Endometrial microvascular endothelial cells (primary cell): ENCODE results near the gene VTI1A. TPM values are rescaled to one million over a fixed set of nuclear protein-coding genes. Genes with fewer than 3 reads are reported as not detected.

Source experiments
- in situ Hi-C: cut with HindIII; loops from 2 replicates; pipeline ENCODE4 v1.10.0; 2017; ENCODE audit warnings: low sequenced_read_pairs, low pct_unique_long_range_greater_than_20kb; ENCODE audit errors: inconsistent ontology term
- total RNA-seq: library from RNA; depleted of rRNA; stranded (reverse); fragments of >200 nt; gene quantifications from one replicate; pipeline ENCODE4 v1.2.3, GENCODE V29; 2015; ENCODE audit errors: inconsistent ontology term

The VTI1A gene
- total RNA-seq, 1 donor from 2014 or later, result 40.9 TPM

DNA sequence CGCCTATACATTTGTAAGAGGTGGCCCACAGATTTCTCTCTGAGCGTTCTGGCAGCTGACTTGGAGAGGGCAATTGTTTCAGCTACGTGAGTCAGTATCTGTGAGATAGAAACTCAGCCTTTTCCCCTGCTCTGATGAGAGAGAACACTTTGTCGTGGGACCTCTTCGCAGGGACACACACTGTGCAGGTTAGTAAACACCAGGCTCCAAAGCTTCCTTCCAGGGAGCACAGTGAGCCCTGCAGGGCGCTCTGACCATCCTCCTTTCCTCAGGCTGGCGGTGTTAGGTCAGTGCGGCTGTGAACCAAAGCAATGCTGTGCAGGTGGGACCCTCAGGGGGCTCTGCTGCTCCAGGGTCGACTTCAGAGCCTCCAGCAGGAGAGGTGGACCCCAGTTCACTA is 350.8 kb downstream of the VTI1A start:
- in situ Hi-C loops, result no loop called here

DNA sequence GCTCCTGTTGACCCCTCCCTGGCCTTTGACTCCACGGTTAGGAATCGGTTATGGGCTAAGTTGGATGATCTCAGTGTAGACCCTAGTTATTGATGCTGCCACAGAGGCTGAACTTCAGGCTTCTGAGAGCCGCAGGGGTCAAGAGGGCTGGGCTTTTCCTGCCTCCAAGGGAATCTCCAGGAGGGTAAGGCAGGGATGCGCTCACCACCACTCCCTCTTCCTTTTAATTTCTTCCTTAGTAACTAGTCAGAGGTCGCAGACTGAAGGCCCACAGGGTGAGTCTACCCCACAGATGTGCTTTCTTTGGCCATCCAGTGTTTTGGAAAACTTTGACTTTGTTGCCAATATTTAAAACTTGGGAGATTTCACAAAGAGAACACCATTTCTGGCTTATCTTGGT is 352.0 kb downstream of the VTI1A start:
- in situ Hi-C loops, result no loop called here

DNA sequence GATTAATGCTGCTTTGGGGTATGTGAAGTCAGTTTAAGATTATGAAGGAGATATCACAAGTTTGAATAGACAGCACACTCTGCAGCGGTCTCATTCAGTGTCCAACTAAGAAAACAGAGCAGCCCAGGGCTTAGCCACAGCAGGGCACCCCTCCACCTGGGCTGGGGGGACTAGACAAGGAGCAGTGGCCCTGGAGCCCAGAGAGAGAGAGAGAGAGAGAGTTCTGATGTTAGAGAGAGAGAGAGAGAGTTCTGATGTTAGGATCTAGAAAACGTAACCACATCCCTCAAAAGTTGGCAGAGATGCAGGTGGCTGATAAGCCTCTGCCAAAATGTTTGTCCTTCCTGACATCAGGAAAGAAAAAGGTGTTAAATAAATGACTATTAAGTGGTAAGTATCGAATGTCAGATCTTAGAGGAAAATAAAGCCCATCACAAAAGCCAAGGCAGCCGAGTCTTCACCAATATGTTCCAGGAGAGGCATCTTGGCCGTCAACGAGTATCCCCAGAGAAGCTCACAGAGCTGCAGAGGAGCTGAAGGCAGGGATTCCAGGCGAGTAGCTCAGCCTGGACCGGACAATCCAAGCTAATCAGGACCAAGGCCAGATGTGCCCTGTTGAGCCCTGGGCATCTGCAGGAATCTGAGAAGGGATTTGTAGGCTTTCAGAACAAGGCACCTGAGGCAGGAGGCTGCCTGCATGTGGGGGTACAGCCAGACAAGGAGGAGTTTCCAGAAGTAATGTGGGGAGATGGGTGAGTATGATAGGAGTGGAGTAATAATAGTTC is 352.9 kb downstream of the VTI1A start:
- in situ Hi-C loops, result no loop called here

DNA sequence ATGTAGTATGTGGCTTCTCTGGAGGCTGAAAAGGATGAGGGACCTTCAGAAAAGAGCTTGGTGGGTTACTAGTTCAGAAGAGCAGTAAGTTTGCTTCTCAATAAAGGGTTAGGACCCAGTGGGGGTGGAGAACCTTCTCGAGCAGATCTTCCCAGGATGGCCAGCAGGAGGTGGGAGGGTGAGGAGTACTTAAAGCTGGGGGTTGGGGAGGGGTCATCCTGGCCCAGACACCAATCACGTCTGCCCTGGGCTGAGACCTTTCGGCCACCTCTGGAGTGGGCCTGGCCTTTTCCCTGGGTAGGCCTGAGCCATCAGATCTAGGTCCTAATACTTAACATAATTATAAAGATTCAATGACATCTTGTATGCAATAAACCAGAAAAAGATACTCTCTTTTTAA is 354.0 kb downstream of the VTI1A start:
- in situ Hi-C loops, result no loop called here

DNA sequence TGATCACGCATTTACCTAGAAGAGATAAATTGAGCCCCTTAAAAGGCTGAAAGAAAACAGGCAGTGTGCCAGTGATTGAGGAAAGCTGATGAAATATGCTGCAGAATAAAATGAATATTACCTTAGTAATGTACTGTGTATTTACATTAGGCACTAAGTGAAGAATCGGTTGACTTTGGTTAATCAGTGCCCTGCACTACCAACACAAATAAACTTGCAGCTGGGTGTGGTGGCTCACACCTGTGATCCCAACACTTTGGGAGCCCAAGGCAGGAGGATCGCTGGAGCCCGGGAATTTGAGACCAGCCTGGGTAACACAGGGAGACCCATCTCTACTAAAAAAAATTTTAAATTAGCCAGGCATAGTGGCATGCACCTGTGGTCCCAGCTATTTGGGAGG is 354.7 kb downstream of the VTI1A start:
- in situ Hi-C loops, result no loop called here

DNA sequence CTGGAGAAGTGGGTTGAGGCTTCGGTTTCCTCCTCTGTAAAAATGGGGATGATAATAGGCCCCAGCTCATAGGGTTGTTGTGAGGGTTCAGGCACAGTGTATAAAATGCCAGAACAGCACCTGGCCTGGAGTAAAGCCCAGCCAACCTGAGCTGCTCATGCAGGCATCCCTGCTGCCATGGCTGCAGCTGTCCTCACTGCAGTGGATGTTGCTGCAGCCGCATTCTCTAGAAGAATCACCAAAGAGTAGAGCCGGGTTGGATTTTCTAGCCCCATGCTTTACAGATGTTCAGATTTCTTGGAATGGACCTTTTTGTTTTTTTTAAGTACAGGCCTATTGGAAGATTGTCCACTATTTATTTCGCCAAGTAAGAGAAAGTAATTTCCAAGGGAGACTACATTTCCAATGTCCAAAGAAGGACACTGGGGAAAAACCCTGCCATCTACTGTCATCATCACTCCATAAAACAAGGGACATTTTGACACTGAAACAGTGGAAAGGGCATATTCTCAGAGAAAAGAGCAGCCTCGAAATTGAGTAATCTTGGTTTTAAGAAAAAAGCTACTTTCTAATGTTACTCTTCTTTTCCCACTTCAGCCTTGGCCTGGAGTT is 355.5 kb downstream of the VTI1A start:
- in situ Hi-C loops, result no loop called here

DNA sequence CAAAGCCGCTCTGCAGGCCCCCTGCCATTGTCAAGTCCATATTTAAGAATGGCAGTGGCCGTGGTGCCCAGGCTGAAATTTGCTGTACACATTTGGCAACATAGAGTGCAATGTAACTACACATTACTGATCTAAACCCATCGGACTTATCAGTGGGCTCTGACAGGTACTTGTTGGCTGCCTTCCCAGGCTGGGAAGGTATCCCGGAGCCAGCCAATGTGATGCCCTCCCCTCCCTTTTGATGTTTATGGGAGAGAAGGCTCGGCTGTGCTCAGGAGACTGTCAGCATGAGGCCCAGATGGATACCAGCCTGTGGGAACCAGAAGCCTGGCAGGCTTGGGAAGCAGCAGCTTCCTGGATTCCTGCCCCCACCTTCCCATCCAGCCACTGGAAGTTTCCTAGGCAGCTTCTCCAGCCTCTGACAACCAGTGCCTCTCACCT is 357.0 kb downstream of the VTI1A start:
- in situ Hi-C loops, result no loop called here

DNA sequence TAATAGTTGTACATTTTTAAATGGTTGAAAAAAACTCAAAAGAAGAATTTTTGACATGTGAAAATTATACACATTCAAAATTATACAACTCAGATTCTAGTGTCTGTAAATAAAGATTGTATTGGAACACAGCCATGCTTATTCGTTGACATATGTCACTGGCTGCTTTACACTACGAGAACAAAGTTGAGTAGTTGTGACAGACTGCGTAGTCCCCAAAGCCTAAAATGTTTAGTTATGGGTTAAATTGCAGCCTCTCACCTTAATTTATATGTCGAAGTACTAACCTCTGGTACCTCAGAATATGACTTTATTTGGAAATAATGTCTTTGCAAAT is 358.2 kb downstream of the VTI1A start:
- in situ Hi-C loops, result no loop called here

DNA sequence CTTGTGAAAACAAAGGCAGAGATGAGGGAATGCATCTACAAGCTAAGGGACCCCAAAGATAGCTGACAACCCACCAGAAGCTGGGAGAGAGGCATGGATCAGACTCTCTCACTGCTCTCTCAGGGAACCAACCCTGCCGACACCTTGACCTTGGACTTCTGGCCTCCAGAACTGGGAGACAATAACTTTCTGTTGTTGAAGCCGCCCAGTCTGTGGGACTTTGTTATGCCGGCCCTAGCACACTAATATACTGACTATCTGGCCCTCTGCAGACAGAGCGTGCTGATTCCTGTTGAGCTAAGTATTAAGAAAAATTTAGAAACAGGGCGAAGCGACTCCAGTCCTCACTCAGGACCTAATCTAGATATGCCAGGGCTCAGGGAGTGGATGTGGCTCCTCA is 358.7 kb downstream of the VTI1A start:
- in situ Hi-C loops, result no loop called here

DNA sequence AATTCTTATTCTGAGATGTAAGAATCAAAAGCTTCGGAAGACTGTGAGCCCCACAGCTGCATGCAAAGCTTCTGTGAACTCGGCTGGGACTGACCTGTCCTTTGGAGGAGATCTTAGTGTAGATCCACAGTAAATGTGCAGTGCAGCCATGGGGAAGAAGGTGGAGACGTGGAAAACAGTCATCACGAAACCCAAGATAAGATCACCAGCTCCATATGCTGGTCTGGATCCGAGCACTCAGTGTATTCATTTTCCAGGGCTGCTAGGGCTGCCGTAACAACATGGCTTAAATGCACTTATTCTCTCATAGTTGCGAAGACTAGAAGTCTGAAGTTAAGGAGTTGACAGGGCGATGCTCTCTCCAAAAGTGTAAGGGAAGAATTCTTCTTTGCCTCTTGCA is 360.0 kb downstream of the VTI1A start:
- in situ Hi-C loops, result no loop called here

DNA sequence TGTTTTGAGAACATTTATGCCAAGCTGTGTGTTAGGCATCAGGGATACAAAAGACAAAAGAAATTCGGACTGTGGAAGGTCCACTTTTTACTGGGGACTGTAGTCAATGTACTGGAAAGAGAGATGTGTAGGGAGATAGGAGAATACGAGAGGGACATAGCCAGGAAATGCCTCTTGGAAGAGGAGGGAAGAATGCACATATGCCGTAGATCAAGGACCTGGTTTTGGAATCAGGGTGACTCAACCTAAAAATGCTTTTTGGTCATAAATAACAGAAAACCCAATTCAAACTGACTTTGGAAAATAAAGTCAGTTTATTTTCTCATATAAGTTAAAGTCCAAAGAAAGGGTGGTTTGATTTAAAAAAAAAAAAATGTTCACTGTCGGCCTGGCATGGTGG is 362.7 kb downstream of the VTI1A start:
- in situ Hi-C loops, result no loop called here

DNA sequence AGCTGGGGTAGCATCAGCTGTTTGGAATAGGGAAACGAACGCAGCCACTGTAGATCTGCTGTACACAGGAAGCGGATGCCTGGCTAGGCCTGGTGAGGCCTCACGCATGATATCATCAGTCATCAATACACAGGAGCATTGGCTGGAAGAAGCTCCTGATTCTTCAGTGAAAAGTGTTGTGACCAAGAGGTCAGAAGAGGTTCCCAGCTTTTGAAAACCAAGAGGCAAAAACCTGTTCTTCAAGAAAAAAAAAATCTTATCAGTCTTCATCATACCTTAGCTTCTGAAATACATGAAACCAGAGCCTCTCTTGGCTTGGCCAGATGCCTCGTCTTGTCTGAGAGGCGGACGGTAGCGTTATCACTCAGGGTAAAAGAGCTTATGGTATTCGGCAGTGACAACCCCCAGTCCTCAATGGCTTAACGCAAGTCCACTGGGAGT is 363.7 kb downstream of the VTI1A start:
- in situ Hi-C loops, result no loop called here

DNA sequence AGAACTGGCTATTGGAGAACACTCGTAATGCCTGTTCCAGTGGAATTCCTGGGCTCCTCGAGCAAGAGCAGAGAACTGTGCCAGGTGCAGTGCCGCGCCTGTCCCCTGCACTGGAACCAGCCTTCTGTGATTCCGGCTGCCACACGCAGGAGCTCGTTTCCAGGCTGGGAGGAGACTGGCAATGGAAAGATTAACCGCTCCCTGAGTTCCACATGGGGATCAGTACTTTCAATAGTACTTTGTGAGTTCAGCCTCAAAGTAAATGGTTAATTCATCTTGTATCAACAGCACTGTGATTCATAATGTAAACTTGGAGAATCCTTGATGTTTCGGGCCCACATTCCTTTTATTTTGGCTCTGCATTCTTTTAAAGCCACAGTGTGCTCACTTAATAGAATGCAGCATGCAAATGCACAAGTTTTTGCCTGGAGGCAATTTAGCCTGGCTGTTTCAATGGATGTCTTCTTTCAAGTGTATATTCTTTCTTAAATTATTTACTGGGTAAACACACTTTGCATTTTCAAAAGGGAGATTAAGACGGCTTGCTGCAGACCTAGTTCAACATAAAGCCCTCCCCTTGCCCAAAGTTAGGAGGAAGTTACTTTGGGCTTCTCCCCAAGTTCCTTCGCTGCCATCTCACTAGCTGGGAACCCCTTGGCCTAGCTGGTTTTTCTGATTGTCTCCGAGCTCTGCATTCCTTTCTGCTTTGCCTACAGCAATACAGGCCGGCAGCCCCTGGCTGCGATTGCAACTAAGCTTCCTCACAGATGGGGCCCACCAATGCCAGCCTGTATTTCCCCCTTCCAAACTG is 364.9 kb downstream of the VTI1A start:
- in situ Hi-C loops, result no loop called here

DNA sequence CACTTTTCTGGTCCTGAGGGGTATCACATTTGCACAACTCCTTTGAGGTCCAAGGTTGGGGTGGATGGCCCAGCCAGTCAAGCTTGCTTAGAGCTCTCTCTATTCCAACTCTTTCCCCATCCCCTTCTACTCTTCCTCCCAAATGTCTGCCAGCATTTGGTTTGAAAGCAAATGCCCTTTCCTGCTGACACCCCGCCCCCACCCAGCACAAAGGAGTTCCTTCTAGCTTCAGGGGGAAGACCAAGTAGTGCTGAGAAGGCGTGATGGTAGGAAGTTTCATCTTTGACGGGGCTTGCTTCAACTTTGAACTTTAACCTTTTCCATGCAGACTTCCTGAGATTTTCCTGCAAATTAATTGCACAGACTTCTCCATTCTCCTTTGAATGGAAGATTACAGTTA is 365.6 kb downstream of the VTI1A start:
- in situ Hi-C loops, result no loop called here

DNA sequence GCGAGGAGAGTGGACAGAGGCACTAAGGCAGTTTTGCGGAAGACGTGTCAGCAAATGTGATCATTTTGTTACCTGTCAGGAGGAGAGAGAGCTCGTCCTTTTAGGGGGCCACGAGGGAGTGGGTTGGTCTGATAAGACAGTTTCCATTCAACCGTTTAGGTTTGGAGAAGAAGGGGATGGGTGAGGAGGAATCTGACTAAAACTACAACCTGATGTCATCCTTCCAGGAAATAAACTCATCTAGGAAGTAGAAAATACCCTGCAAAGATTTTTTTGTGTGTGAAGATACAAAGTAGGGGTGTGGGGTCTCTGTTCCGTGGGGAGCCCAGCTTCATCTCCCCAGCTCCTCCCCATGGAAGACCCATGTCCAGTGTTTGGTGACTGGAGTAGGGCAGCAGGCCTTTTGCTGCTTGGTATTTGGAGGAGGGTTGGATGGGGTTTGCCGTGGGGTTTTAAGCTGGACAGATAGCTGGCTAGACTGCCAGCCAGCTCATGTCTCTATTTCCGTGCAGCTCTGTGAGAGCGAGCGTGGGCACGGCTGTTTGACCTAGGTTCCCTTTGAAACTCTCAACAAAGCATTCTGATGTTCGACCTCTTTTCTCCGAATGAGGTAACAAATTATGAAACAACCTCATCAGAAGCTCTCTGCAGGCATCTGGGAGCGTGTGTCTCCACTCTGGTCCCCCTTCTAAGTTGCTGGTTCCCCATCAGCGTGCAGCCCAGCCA is 367.0 kb downstream of the VTI1A start:
- in situ Hi-C loops, result no loop called here

DNA sequence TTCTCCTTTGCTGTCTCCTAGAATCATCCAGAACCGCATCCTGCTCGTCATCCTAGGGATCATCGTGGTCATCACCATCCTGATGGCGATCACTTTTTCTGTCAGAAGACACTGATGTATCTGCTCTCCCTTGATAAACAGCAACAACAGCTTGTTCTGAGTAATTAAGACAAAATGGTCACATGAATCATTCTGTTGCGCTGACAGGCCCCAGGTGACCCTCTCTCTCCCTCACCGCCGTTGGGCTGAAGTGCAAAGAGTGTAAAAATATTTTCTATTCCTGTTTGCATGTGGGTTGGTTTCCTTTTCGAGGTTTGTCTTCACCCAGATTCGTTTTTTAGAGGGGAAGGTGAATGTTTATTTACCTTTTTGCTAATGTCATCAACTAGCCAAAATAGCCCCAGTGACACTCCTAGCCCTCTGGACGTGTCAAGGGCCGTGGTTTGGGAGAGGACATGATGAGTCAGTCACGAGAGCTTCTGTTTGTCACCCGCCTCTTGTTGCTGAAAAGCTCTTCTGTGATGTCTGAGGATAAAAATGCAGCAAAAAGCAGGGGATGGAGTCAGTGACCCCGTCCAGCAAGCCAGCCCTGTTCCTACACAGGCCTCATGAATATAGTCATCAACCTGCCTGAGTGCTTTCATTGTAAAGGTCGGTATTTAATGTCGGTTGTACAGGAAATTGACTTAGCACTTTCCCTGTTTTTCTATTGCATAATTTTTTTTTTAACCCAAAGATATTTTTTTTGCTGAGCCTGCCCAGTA is 368.4 kb downstream of the VTI1A start:
- in situ Hi-C loops, result no loop called here

DNA sequence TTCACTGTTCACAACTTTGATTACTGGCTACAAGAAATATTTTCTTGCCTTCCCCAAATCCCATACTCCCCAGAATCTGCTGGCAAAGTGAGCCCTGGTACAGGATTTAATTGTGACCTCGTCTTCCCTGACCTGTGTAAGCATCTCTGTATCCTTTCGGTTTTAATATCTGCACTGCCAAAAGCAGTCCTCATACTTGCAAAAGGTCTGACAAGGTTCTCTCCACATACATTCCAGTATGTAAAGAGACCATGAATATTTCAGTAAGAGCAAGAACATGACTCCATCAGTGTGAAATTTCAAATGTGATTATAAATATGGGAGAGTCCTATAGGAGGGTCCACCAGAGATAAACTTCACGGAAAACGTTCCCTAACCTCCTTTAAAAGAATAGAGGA is 369.0 kb downstream of the VTI1A start:
- in situ Hi-C loops, result no loop called here

DNA sequence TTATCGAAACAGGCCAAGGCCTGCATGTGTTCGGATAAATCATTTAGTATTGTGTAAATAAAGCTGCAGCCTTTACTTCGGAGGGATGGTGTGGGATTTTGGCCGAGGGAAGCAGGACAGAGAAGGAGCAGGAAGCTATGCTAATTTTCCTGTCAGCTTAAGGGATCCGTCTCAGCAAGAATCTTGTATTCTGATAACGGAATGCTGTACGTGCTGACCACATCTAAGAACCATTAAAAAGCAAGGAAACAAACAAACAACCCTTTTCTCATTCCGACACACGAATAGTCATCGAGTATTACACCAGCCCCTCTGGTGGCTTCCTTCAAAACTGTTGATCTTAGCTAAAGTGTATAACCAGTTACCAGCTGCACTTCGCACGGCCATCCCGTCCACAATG is 369.9 kb downstream of the VTI1A start:
- in situ Hi-C loops, result no loop called here
